CD4-positive, alpha-beta T cell treated with Interleukin-15 for 1 hour (primary cell): ENCODE data around the gene GEMIN5.
"Not testable (repeated sequence)": the region's sequence is repeated elsewhere in the genome, so short reads cannot be mapped to it uniquely, and the experiment has no call there.

ENCODE experiments used
- DNase-seq: peaks from one replicate; pipeline ENCODE4 v3.0.0-alpha.2; 2020

Gene GEMIN5

DNA sequence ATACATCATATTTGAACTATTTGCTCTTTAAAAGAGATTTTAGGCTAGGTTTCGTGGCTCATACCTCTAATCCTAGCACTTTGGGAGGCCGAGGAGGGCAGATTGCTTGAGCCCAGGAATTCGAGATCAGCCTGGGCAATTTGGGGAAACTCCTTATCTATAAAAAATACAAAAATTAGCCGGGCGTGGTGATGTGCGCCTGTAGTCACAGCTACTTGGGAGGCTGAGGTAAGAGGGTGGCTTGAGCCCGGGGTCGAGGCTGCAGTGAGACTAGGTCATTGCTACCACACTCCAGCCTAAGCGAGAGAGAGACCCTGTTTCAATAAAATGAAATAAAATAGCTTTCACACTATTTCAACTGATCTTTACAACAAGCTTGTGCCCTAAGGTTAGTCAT lies 2.4 kb upstream of the GEMIN5 start:
- no peak for DNase-seq

DNA sequence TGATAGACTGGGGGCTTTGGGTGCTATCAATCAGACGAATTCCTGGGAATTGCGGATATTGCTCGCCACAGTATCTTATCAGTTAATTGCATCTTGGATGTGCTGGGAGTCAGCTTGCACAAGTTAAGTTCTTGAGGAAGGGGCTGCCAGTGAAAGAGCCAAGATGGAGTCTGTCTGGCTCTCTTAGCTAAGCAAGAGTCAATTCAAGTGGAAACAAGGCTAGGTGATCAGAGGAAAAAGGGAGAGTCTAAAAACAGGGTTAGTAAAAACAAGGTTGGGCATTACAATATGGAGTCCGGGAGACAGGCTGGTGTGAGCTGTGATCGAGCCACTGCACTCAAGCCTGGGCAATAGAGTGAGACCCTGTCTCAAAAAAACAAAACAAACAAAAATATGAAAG lies 1.4 kb upstream of the GEMIN5 start:
- not testable (repeated sequence) for DNase-seq

DNA sequence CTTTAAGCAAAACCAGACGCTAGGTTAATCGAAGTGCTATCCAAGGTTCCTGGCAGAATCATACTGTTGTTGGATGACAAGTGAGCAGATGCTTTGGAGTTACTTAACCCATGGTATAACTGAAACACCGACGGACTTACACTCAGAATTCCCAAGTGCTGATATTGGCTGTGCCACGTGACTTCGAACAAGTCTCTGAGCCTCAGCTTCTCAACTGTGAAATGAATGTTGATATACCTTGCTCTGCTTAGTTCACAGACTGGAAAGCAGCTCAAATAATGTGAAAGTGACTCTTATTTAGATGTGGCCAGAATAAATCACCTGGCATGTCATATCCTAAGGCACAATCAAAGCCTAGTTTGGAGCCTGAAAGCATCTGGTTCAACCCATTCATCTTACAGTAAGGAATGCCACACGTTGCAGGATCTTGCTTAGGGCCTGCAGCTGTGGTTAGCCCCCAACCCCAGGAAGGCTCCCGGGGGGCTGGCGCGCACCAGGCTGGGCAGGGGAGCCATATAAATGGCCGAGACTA lies 759 bp downstream of the GEMIN5 start:
- DNase-seq: no peak

DNA sequence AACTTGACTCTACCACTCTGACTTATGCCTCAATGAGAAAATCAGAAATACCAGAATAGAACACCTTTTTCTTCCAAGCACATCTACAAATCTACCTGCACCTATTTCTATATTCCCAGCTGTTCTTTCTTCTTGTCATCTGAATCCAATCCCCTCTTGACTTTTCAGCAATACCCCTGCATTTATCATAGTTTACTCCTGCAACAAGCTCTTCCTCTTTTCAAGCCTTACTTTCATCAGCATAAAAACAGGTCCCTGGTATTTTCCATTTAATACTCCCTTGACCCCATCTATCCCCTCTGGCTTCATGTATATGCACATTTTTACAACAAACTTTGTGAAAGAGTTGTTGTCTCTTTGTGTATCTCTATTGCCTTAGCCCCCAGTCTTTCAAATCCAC lies 3.1 kb downstream of the GEMIN5 start:
- no peak for DNase-seq

DNA sequence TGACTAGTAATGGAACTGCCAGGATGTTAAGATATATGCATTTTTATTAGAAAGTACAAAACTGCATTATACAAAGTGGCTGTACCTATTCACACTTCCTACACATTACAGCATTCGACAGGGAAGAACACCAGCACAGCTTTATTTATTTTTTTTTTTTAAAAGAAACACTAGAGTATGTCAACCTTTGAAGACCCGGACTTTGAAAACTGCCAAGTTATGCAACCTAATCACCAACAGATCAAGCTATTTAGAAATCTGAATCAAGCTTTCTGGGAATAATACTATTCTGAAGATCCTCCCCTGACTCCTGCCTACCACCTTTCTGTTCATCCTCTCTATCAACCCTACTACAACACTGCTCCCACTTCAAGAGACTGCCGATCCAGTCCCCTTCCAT lies 4.5 kb downstream of the GEMIN5 start:
- DNase-seq: no peak

DNA sequence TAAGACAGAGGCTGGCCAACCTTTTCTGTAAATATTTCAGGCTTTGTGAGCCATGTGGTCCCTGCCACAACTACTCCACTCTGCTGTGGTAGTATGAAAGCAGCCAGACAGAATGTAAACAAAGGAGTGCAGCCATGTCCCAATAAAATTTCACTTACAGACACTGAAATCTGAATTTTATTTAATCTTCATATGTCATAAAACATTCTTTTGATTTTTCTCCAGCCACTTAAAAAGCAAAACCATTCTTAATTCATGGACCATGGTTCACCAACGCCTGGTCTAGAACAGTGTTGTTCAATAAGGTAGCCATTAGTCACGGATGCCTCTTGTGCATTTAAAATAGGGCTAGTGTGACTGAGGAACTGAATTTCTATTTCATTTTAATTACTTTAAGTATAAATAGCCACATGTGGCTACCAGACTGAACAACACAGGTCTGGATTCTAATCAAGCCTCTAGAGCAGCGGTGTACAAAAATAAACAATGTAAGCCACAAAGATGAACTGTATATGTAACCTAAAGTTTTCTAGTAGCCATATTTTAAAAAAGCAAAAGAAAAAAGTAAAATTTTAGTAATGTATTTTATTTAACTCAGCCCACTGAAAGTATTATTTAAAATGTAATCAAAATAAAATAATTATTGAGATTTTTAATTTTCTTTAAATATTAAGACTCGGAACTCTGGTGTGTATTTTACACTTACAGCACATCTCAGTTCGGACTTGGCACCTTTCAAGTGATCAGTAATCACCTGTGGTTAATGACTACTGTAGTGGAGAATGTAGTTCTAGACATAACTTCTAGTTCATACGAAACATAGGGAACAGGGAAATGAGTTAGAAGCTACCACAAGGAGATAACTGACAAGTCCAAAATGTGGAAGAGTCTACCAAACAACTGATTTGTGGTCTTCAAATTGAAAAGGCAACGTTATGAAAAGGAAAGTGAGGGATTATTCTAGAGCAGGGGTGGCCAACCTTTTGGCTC lies 14.3 kb downstream of the GEMIN5 start:
- DNase-seq: no peak

DNA sequence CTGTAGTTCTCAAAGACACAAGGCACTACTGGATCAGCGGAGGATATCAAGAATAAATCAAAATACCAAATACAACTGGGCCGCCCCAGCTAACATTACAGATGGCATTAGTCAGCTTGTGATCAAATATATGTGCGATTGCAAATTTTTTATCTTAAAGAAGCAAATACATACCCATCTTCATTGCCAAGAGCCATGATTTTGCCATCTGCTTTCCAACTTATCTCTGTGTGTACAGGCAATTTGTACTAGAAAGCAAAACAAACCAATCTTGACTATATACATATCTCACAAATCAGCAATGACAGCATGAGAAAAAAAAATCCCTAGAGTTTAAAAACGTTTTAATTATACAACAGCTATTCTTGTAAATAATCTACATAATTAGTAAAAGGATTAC lies 20.3 kb downstream of the GEMIN5 start:
- no peak for DNase-seq

DNA sequence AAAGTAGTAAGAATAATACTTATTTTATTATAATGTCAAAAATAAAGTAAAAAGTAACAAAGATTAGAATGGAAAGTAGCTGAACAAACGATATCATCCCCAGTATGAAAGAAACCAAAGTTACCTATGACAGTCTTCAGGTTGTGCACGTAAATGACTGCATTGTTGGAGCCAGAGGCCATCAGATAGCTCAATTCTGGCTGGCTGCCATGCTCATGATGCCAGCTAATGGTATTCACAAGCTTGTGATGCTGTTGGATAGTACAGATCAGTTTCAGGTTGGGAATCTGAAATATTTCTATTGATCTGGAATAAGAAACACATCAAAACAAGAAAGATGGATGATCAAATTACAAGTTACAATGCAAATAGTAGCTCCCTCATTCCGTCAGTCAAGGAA lies 21.1 kb downstream of the GEMIN5 start:
- DNase-seq: no peak

DNA sequence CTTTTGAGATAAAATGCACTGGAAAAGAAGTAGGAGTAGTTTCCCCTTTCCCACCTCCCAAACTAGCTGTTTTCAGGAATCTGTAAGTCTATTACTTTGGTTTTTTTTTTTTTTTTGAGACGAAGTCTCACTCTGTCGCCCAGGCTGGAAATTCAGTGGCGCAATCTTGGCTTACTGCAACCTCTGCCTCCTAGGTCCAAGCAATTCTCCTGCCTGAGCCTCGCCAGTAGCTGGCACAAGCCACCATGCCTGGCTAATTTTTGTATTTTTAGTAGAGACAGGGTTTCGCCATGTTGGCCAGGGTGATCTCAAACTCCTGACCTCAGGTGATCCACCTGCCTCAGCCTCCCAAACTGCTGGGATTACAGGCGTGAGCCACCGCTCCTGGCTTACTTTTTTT lies 32.4 kb downstream of the GEMIN5 start:
- DNase-seq: not testable (repeated sequence)

DNA sequence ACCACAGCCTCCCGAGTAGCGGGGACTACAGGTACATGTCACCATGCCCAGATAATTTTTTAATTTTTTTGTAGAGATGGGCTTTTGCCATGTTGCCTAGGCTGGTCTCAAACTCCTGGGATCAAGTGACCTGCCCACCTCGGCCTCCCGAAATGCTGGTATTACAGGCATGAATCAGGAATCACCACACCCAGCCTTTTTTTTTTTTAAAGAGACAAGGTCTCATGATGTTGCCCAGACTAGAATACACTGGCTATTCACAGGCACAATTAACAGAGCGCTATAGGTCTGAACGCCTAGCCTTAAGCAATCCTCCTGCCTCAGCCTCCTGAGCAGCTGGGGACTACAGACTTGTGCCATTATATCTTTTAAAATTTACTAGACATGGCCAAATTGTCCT lies 36.1 kb downstream of the GEMIN5 start:
- no peak for DNase-seq

DNA sequence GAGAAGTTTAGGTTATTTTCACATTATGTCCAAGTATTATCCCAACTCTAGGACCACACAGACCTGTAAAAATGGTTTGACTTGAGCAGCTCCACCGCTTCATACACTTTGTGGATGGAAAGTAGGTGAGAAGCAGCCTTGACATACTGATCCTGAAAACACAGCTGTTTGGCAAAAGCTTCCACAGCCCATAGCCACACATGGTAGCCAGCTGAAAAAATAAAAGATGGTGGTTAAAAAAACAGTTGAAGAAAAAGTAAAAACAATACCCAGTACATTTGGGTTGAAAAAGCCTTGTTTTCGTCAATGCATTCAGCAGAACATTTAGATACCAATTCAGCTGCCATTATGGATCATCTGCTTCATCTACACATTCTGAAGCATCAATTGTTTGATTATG lies 36.7 kb downstream of the GEMIN5 start:
- no peak for DNase-seq

DNA sequence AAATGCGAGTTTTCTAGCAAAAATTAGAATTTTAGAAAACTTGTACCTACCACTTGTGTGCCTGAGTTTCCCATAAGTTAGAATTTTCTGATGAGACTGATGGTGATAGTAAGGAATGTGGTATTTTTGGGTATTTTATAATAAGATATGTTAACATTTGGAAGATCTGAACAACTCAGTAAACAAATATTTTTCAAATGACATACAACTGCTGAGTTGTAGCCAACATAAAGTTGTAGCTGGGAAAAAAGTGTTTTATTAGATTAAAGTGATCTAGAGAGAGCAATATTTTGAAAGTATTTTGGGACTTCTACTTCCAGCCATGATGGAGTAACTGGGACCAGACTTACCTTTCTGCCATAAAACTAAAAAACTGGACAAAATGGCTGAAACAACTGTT lies 37.9 kb downstream of the GEMIN5 start:
- DNase-seq: no peak

DNA sequence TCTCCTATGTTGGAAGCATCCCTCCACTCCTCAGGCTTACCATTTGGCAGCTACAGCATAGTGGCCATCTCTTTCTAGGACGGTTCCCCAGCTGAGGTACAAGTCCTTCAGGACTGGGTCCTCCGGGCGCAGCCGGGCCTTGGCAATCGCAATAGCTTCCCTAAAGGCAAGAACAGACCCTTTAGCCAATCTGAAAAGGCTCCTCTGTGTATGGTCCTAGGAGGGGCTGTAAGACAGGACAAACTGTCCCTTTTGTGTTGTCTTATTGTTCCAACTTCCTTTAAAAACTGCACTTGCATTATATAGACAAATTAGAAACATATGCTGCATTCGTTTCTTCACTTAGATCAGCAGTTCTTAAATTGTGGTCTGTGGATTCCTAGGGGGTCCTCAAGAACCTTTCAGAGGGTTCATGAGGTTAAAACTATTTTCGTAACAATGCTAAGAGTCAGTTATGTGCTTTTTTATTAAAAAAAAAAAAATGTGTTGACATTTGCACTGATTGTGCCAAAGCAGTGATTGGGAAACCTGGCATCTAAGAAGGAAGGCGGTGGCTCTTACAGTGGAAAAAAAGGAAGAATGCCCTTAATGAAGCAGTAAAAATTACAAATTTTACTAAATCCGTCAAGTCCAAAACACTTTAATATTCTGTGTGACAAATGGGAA lies 38.7 kb downstream of the GEMIN5 start:
- DNase-seq: no peak

DNA sequence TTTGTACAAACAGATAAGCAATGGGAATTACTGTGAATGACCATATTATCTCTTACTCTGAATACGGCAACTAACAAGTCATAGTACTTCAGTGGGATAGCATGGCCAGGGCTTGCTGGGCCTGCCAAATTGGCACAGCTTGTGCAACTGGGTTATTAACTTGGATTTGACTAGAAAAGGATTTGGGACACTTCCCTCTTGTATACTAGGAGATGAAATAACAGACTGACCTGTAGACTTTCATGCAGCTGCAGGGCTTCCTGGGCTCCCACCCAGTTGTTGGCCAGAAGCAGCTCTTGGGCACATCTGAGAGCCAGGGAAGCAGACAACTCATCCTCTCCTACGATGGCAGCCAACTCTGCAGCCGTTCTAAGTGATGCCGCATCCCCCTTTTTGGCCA lies 39.8 kb downstream of the GEMIN5 start:
- DNase-seq: no peak

DNA sequence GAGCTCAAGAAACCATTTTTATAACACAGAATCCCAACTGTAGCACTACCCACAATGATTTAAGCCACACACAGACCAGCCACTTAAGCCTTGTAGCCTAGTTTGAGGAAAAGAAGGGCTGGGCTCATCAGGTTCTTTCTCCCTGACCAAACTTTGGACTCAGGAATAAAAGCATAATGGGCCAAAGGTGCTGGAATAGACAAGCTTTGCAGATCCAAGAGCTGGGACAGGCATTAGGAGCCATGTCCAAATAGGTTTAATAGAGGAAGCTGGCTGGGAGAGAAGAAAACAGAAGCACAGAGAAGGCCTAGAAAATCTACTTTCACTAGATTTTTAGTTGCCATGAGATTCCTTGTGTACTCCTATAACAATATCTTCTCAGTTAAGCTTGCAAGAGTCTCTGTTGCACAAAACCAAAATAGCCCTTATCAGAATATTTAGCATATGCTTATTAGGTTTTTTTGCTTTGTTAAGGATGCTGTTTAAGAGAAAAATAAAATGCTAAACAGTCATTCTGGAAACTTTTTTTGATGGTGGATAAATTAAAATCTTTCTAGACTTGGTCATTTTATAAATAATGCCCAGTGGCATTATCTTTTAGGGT lies 41.3 kb downstream of the GEMIN5 start:
- DNase-seq: no peak

DNA sequence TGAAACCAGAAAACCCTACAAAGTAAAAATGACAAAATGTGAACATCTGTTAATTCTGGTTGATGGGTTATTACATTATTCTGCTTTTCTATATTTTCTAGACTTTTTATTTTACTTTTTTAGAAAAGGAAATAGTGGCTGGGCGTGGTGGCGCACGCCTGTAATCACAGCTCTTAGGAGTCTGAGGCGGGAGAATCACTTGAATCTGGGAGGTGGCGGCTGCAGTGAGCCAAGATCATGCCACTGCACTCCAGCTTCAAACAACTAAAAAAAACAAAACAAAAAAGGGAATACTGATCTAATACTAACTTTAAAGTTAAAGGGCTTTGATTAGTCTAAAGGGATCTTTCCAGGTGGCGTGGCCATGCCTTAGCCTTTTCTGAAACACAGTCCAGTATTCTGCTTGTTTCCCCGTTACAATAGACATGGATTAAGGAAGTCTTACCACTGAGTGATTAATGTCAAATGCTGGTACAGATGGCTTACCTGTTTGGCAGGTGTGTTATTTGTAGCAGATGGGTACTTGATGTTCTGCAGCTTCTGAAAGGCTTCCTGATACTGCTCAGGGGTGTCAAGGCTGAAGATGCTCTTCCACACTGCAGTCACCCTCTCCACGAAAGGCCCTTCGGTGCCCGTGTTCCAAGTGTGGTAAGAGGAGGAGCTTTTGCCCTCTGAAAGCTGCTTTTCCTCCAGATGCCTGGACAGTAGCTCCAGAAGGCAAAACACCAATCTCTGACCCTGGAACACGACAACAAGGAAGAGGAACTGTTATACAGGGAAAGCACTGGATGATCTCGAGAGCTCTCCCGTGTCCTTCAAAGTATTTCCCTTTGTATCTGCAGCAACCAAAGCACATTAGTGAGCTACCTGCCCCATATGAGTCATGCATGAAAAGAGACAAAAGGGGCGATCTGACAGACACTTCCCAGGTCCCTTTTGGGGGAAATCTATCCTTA lies 42.1 kb downstream of the GEMIN5 start:
- DNase-seq: no peak

DNA sequence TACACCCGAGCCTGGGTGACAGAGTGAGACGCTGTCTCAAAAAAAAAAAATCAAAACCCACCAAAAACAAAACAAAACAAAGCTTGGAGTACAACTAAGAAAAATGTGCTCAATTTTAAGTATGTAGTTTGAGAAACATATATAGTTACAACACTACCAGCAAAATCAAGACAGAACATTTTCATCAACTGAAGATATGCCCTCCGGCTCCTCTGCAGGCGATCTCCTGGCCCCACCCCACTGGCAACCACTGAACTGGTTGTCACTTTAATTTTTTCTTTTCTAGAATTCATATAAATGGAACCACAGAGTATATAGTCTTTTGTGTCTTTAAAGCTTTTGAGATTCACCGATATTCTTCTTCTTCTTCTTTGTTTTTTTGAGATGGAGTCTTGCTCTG lies 44.6 kb downstream of the GEMIN5 start:
- no peak for DNase-seq

DNA sequence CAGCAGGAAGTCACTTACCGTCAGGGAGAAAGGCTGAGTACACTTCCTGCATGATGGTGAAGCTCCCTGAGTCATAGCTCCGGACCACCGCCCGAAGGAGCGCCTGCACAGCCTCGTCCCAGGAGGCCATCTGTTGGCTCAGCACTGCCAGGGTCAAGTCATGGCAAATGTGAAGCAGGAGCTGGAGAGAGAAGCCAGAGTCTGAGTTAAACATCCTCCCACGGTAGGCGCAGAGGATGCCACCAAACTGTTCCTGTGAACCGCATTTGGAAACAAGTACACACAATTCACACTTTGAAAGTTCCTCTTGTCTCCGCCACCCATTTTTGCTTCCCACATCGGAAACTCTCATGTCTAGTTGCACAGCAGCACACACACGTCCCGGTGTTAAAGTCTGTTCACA lies 45.6 kb downstream of the GEMIN5 start:
- DNase-seq: no peak

DNA sequence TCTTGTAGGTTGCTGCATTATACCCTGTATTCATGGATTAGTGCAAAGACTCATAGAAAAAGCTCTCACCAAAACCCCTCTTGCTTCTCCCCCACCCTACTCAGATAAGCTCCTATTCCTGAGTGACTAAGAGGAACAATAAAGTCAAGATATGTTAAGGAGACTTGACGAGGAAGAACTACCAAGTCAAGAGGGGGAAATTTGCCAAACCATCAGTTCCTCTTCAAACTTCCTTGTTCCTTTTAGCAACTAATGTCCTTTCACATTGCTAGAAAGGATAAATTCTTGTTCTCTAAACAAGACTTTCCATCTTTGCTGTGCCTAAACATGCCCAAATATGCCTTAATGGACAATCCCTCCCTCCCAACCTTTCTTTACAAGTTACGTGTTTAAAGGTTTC lies 52.6 kb downstream of the GEMIN5 start:
- no peak for DNase-seq

DNA sequence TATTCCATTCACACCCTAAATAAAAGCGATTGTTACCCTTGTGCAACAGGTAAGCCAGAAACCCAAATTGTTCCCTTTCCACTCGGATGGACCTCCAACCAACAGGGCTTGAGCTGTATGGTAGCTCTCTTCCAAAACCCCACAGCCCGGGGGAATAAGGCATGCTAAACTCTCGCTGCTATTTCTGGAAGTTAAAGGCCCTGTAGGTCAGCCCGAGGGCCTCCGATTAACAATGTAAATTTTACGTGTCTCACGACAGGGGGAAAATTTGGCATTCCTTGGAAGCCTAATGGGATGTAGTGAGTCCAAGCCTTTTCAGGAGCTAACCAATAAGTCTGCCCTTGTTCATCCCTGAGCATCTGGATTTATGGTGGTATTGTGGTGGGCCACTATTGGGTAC lies 53.6 kb downstream of the GEMIN5 start:
- no peak for DNase-seq

DNA sequence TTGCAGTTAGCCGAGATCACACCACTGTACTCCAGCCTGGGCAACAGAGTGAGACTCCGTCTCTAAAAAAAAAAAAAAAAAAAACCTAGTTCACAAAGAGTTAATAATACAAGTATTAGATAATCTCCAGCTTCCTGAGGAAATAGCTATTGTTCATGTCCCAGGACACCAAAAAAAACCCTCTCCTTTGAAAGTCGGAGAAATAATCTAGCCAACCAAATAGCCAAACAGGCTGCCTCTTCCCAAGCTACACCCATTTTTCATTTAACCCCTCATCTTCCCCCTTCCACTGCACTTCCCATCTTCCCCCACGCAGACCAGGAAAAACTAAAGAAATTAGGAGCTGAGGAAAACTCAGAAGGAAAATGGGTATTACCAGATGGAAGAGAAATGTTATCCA lies 56.0 kb downstream of the GEMIN5 start:
- DNase-seq: no peak

DNA sequence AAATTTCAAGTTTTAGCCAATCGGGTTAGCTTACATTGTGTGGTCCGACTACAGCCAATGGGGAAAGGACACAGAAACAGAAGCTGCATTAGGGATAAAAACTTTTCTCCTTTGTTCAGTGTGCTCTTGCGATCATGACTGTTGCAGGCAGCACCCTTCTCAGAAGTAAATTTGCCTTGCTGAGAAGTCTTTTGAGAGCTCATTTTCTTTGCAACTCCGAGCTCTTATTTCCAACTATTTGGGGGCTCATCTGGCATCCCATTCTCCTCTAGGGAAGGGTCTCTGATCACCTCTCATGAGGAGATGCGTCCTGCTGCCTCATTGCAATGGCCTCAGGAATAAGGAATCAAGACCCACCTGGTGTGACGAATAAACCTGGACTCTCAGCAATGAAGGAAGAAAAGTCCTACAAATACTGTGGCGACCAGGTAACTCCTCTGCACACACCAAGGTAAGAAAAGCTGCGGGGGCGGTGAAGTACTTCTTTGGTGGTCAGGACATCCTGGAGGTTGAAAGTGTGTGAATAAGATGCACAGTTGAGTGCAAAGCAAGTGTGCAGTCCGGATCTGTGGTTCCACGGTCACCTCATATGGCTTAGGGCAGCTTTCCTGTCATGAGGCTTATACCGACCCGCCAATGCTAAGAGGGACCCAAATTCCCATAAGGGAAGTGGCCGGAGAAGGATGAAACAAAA lies 59.2 kb downstream of the GEMIN5 start:
- DNase-seq: no peak
